Neural cell (in vitro differentiated cells): ENCODE results near the gene ABCG5. TPM values are rescaled to one million over a fixed set of nuclear protein-coding genes. Genes with fewer than 3 reads are reported as not detected.

Source experiments
- H2AFZ ChIP-seq: fragments of 200-600, 300-800 bp; sonication (generic), shearing (Covaris generic); 2 replicates; pipeline ENCODE4 v1.6.0; 2014; ENCODE audit warnings: low read depth, mild to moderate bottlenecking, antibody characterized with exemption, low read length, moderate library complexity
- H3F3A ChIP-seq: fragments of 200-600 bp; shearing (Covaris generic); 2 replicates; pipeline ENCODE4 v1.6.1; 2016; ENCODE audit warnings: mild to moderate bottlenecking, moderate library complexity, mixed read lengths, antibody characterized with exemption, low read length; ENCODE audit not compliant: insufficient read depth, poor library complexity, severe bottlenecking
- H3K27ac ChIP-seq: fragments of 200-600, 300-800 bp; sonication (generic), shearing (Covaris generic); 2 replicates; pipeline ENCODE4 v1.5.1; 2014; ENCODE audit warnings: mild to moderate bottlenecking, low read length, moderate library complexity
- H3K27me3 ChIP-seq: fragments of 300-800, 200-600 bp; sonication (generic), shearing (Covaris generic); 2 replicates; pipeline ENCODE4 v1.6.0; 2014; ENCODE audit warnings: mild to moderate bottlenecking, low read depth, low read length, moderate library complexity; ENCODE audit not compliant: insufficient read depth
- H3K36me3 ChIP-seq: fragments of 300-800, 200-600 bp; sonication (generic), shearing (Covaris generic); 2 replicates; pipeline ENCODE4 v1.5.1; 2014; ENCODE audit warnings: mild to moderate bottlenecking, antibody characterized with exemption, low read length, moderate library complexity; ENCODE audit not compliant: insufficient read depth
- H3K4me2 ChIP-seq: fragments of 300-800, 200-600 bp; sonication (generic), shearing (Covaris generic); 2 replicates; pipeline ENCODE4 v1.6.0; 2014; ENCODE audit warnings: mild to moderate bottlenecking, low read length
- H3K4me3 ChIP-seq: fragments of 300-800, 200-600 bp; sonication (generic), shearing (Covaris generic); 2 replicates; pipeline ENCODE4 v1.5.1; 2014; ENCODE audit warnings: mild to moderate bottlenecking, low read length, moderate library complexity
- H3K79me2 ChIP-seq: fragments of 200-600 bp; shearing (Covaris generic); replicated peaks from 2 replicates; pipeline ENCODE4 v1.6.0; 2014; ENCODE audit warnings: mild to moderate bottlenecking, low read length, moderate library complexity; ENCODE audit not compliant: insufficient read depth
- H3K9ac ChIP-seq: fragments of 300-800, 200-600 bp; sonication (generic), shearing (Covaris generic); 2 replicates; pipeline ENCODE4 v1.6.1; 2016; ENCODE audit warnings: mild to moderate bottlenecking, low read length, mixed read lengths
- H3K9me2 ChIP-seq: fragments of 200-600 bp; shearing (Covaris generic); 2 replicates; pipeline ENCODE4 v1.6.1; 2016; ENCODE audit warnings: mild to moderate bottlenecking, low read length, mixed read lengths; ENCODE audit not compliant: insufficient read depth
- H3K9me3 ChIP-seq: fragments of 200-600, 300-800 bp; sonication (generic), shearing (Covaris generic); 2 replicates; pipeline ENCODE4 v1.6.1; 2016; ENCODE audit warnings: mild to moderate bottlenecking, mixed run types, low read length, moderate library complexity, mixed read lengths
- H4K20me1 ChIP-seq: fragments of 200-600 bp; shearing (Covaris generic); 2 replicates; pipeline ENCODE4 v1.6.1; 2016; ENCODE audit warnings: mild to moderate bottlenecking, mixed run types; ENCODE audit not compliant: insufficient read depth
- EP300 ChIP-seq: fragments of 450-650 bp; conservative IDR thresholded peaks from 2 replicates; pipeline ENCODE4 v1.6.1; 2014; ENCODE audit warnings: antibody characterized with exemption, mild to moderate bottlenecking, moderate library complexity; ENCODE audit not compliant: poor library complexity, severe bottlenecking
- EZH2 ChIP-seq: fragments of 200-600, 300-800 bp; shearing (Covaris generic), sonication (generic); IDR thresholded peaks from 2 replicates; pipeline ENCODE4 v1.6.1; 2014; ENCODE audit warnings: antibody characterized with exemption, low read length, borderline replicate concordance, mild to moderate bottlenecking; ENCODE audit not compliant: insufficient read depth, poor library complexity, severe bottlenecking
- MXI1 ChIP-seq: fragments of 450-650 bp; conservative IDR thresholded peaks from 2 replicates; pipeline ENCODE4 v1.6.1; 2014; ENCODE audit warnings: antibody characterized with exemption, mild to moderate bottlenecking; ENCODE audit not compliant: poor library complexity, severe bottlenecking
- POLR2AphosphoS5 ChIP-seq: IDR thresholded peaks from 2 replicates; pipeline ENCODE4 v1.6.1; 2012
- RAD21 ChIP-seq: fragments of 450-650 bp; conservative IDR thresholded peaks from 2 replicates; pipeline ENCODE4 v1.6.1; 2014; ENCODE audit warnings: antibody characterized with exemption, mild to moderate bottlenecking, moderate library complexity
- SMC3 ChIP-seq: fragments of 450-650 bp; conservative IDR thresholded peaks from 2 replicates; pipeline ENCODE4 v1.6.1; 2014; ENCODE audit warnings: antibody characterized with exemption, mild to moderate bottlenecking, moderate library complexity; ENCODE audit not compliant: poor library complexity
- TAF1 ChIP-seq: IDR thresholded peaks from 2 replicates; pipeline ENCODE4 v1.6.1; 2012; ENCODE audit warnings: low read depth
- polyA plus RNA-seq: library from polyadenylated mRNA; depleted of rRNA; stranded (reverse); fragments of >200 nt; gene quantifications from 2 replicates; pipeline ENCODE4 v1.2.3, GENCODE V29; 2014
- TF ChIP-seq, protein P1 (sequence below): fragments of 450-650 bp; IDR thresholded peaks from 2 replicates; pipeline ENCODE4 v1.5.1; 2014; ENCODE audit warnings: antibody characterized with exemption, mild to moderate bottlenecking, moderate library complexity; ENCODE audit not compliant: poor library complexity, severe bottlenecking
- TF ChIP-seq, protein P2 (sequence below): IDR thresholded peaks from 2 replicates; pipeline ENCODE4 v1.6.1; 2012; ENCODE audit warnings: borderline replicate concordance

Gene ABCG5
- polyA plus RNA-seq, 1 donor from 2014 or later: not detected

DNA sequence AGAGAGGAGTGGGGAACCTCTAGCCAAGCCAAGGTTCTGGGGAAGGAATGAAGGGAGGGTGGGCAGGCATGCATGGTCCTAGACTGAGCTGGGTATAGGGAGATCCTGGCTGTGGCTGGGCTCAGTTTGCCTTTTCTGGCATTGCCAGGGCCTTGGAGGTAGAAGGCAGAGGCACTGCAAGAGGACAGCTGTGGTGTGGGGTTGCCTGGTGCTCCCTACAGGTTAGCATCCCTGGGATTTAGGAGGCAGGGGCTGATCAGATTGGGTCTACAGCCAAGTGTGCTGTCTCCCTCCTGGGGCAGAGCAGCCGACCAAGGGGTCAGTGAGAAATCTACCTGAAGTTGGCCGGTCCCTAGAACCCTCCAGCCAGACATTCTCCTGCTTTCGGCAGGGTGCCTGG, 16.0 kb upstream of the ABCG5 start:
- Histone ChIP-seq H3K9me2 (no peaks in the 10 kb centered on the region), H3K79me2 (no peaks in the 10 kb centered on the region), H3K9ac (no peak overlapping the region), H3K4me2 (no peak overlapping the region), H3K36me3 (no peaks in the 10 kb centered on the region), H3K27me3 (peaks cover 3% of the 10 kb centered on the region), H4K20me1 (no peaks in the 10 kb centered on the region), H3K27ac (no peak overlapping the region), H3K9me3 (no peaks in the 10 kb centered on the region), H3F3A (no peaks in the 10 kb centered on the region), H2AFZ (no peak overlapping the region), H3K4me3 (no peak overlapping the region)
- TF ChIP-seq RAD21 (no peak), EP300 (no peak), MXI1 (no peak), TAF1 (no peak), POLR2AphosphoS5 (no peak), SMC3 (no peak), EZH2 (no peak)
- TF ChIP-seq, protein P1, sequence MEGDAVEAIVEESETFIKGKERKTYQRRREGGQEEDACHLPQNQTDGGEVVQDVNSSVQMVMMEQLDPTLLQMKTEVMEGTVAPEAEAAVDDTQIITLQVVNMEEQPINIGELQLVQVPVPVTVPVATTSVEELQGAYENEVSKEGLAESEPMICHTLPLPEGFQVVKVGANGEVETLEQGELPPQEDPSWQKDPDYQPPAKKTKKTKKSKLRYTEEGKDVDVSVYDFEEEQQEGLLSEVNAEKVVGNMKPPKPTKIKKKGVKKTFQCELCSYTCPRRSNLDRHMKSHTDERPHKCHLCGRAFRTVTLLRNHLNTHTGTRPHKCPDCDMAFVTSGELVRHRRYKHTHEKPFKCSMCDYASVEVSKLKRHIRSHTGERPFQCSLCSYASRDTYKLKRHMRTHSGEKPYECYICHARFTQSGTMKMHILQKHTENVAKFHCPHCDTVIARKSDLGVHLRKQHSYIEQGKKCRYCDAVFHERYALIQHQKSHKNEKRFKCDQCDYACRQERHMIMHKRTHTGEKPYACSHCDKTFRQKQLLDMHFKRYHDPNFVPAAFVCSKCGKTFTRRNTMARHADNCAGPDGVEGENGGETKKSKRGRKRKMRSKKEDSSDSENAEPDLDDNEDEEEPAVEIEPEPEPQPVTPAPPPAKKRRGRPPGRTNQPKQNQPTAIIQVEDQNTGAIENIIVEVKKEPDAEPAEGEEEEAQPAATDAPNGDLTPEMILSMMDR: no peak
- TF ChIP-seq, protein P2, sequence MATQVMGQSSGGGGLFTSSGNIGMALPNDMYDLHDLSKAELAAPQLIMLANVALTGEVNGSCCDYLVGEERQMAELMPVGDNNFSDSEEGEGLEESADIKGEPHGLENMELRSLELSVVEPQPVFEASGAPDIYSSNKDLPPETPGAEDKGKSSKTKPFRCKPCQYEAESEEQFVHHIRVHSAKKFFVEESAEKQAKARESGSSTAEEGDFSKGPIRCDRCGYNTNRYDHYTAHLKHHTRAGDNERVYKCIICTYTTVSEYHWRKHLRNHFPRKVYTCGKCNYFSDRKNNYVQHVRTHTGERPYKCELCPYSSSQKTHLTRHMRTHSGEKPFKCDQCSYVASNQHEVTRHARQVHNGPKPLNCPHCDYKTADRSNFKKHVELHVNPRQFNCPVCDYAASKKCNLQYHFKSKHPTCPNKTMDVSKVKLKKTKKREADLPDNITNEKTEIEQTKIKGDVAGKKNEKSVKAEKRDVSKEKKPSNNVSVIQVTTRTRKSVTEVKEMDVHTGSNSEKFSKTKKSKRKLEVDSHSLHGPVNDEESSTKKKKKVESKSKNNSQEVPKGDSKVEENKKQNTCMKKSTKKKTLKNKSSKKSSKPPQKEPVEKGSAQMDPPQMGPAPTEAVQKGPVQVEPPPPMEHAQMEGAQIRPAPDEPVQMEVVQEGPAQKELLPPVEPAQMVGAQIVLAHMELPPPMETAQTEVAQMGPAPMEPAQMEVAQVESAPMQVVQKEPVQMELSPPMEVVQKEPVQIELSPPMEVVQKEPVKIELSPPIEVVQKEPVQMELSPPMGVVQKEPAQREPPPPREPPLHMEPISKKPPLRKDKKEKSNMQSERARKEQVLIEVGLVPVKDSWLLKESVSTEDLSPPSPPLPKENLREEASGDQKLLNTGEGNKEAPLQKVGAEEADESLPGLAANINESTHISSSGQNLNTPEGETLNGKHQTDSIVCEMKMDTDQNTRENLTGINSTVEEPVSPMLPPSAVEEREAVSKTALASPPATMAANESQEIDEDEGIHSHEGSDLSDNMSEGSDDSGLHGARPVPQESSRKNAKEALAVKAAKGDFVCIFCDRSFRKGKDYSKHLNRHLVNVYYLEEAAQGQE: no peak

- H3K9me2 ChIP-seq: no peaks in the 10 kb centered on the region
These were observed 14.8 kb upstream of the ABCG5 start for GRCh38 chr2:43853141-43854081.

More at GRCh38 chr2:43853141-43854081, 14.8 kb upstream of the ABCG5 start:
- H2AFZ ChIP-seq: no peak overlapping the region
- H3K4me2 ChIP-seq: no peak overlapping the region
- H3K36me3 ChIP-seq: no peaks in the 10 kb centered on the region
- no peaks in the 10 kb centered on the region for H3K79me2 ChIP-seq
- no peaks in the 10 kb centered on the region for H3F3A ChIP-seq
- peaks cover 3% of the 10 kb centered on the region for H3K27me3 ChIP-seq
- H4K20me1 ChIP-seq: no peaks in the 10 kb centered on the region
- H3K27ac ChIP-seq: no peak overlapping the region
- no peak overlapping the region for H3K9ac ChIP-seq
- no peak for TF ChIP-seq POLR2AphosphoS5
- no peak for TF ChIP-seq EZH2
- TF ChIP-seq MXI1: no peak
- no peak for TF ChIP-seq RAD21
- TF ChIP-seq, protein P2: no peak
- TF ChIP-seq TAF1: no peak
- TF ChIP-seq, protein P1: no peak
- no peak for TF ChIP-seq SMC3
- TF ChIP-seq EP300: no peak
- no peaks in the 10 kb centered on the region for H3K9me3 ChIP-seq
- H3K4me3 ChIP-seq: no peak overlapping the region
